Large intestine (tissue), 3 donors: ENCODE data around the gene WBP1L. TPM values are rescaled to one million over a fixed set of nuclear protein-coding genes. Genes with fewer than 3 reads are reported as not detected.

Source experiments
- DNase-seq, 2 donors: peaks; one replicate each; pipeline versions ENCODE4 v3.0.0 to v3.0.0-alpha.2; 2013
- H3K27ac ChIP-seq: one replicate; pipeline ENCODE4 v1.5.1; 2013; ENCODE audit warnings: low read length
- H3K27me3 ChIP-seq: 2 replicates; pipeline ENCODE4 v1.6.1; 2013; ENCODE audit warnings: low read length; ENCODE audit not compliant: control insufficient read depth, insufficient read depth
- H3K36me3 ChIP-seq: 2 replicates; pipeline ENCODE4 v1.6.1; 2013; ENCODE audit warnings: low read length; ENCODE audit not compliant: control insufficient read depth, insufficient read depth
- H3K4me1 ChIP-seq: one replicate; pipeline ENCODE4 v1.6.1; 2013; ENCODE audit warnings: low read length; ENCODE audit not compliant: control insufficient read depth, insufficient read depth
- H3K4me3 ChIP-seq: one replicate; pipeline ENCODE4 v1.5.1; 2013; ENCODE audit warnings: low read length
- H3K9me3 ChIP-seq: one replicate; pipeline ENCODE4 v1.6.1; 2013; ENCODE audit warnings: mild to moderate bottlenecking, low read depth, low read length, moderate library complexity; ENCODE audit not compliant: control insufficient read depth
- WGBS: methylation state at CpG from one replicate; pipeline ENCODE4 v1.1.5; 2013; ENCODE audit warnings: low lambda C conversion rate; ENCODE audit not compliant: insufficient coverage; 5-methylcytosine and 5-hydroxymethylcytosine counted together
- polyA plus RNA-seq: library from polyadenylated mRNA; unstranded; fragments of 120-200 nt; gene quantifications from one replicate; pipeline ENCODE4 v1.2.1, GENCODE V29; 2013

The WBP1L gene
- polyA plus RNA-seq, 1 donor: 34.6 TPM

- H3K4me3 ChIP-seq: no peak overlapping the region
- WGBS: 86% methylated on average over 1 of the region's 2 CpGs
- DNase-seq: no peak
- no peak overlapping the region for H3K27ac ChIP-seq
- H3K9me3 ChIP-seq: no peaks in the 10 kb centered on the region
- H3K4me1 ChIP-seq: peaks cover 45% of the 10 kb centered on the region
- no peaks in the 10 kb centered on the region for H3K27me3 ChIP-seq
- H3K36me3 ChIP-seq: peaks cover 4% of the 10 kb centered on the region
Observed at GRCh38 chr10:102778781-102779180, 35.0 kb downstream of the WBP1L start.

- Histone ChIP-seq H3K36me3 (peaks cover 4% of the 10 kb centered on the region), H3K27ac (no peak overlapping the region), H3K4me1 (peaks cover 45% of the 10 kb centered on the region), H3K27me3 (no peaks in the 10 kb centered on the region), H3K4me3 (no peak overlapping the region), H3K9me3 (no peaks in the 10 kb centered on the region)
- DNase-seq: no peak
- WGBS: no CpG with 5 or more reads among the region's 10 CpGs
Observed at GRCh38 chr10:102779680-102780526, 36.2 kb downstream of the WBP1L start.

- no peak overlapping the region for H3K4me3 ChIP-seq
- H3K27me3 ChIP-seq: no peaks in the 10 kb centered on the region
- peaks cover 40% of the 10 kb centered on the region for H3K4me1 ChIP-seq
- no peaks in the 10 kb centered on the region for H3K9me3 ChIP-seq
- H3K36me3 ChIP-seq: peaks cover 4% of the 10 kb centered on the region
- no CpG with 5 or more reads among the region's 1 CpG for WGBS
- DNase-seq: no peak
- no peak overlapping the region for H3K27ac ChIP-seq
Observed at GRCh38 chr10:102780527-102780808, 36.7 kb downstream of the WBP1L start.

- peaks cover 32% of the 10 kb centered on the region for H3K4me1 ChIP-seq
- DNase-seq: peak in 1 of 2 donors; percentile 34
Observed at GRCh38 chr10:102781090-102781920, 37.6 kb downstream of the WBP1L start.

GRCh38 chr10:102781921-102782557 lies 38.3 kb downstream of the WBP1L start:
- H3K9me3 ChIP-seq: no peaks in the 10 kb centered on the region
- 90% methylated on average over 2 of the region's 6 CpGs for WGBS
- peak overlapping the region; percentile 28 for H3K27ac ChIP-seq
- peaks cover 24% of the 10 kb centered on the region for H3K4me1 ChIP-seq
- H3K4me3 ChIP-seq: no peak overlapping the region
- H3K27me3 ChIP-seq: no peaks in the 10 kb centered on the region
- peaks cover 4% of the 10 kb centered on the region for H3K36me3 ChIP-seq
- DNase-seq: no peak

More at GRCh38 chr10:102781090-102781920, 37.6 kb downstream of the WBP1L start:
- H3K27ac ChIP-seq: no peak overlapping the region
- WGBS: no CpG with 5 or more reads among the region's 8 CpGs
- H3K9me3 ChIP-seq: no peaks in the 10 kb centered on the region
- peaks cover 4% of the 10 kb centered on the region for H3K36me3 ChIP-seq
- no peak overlapping the region for H3K4me3 ChIP-seq
- H3K27me3 ChIP-seq: no peaks in the 10 kb centered on the region

- H3K9me3 ChIP-seq: no peaks in the 10 kb centered on the region
- WGBS: no CpG with 5 or more reads among the region's 18 CpGs
- peak overlapping the region; percentile 28 for H3K27ac ChIP-seq
- peaks cover 4% of the 10 kb centered on the region for H3K36me3 ChIP-seq
- no peaks in the 10 kb centered on the region for H3K27me3 ChIP-seq
- H3K4me1 ChIP-seq: peaks cover 21% of the 10 kb centered on the region
- peak in 1 of 2 donors; percentile 35 for DNase-seq
- no peak overlapping the region for H3K4me3 ChIP-seq
Observed at GRCh38 chr10:102782673-102783551, 39.2 kb downstream of the WBP1L start.

- peaks cover 4% of the 10 kb centered on the region for H3K36me3 ChIP-seq
- no peaks in the 10 kb centered on the region for H3K9me3 ChIP-seq
- DNase-seq: no peak
- no peaks in the 10 kb centered on the region for H3K27me3 ChIP-seq
- H3K4me1 ChIP-seq: peaks cover 21% of the 10 kb centered on the region
- H3K27ac ChIP-seq: no peak overlapping the region
- H3K4me3 ChIP-seq: no peak overlapping the region
- no CpG with 5 or more reads among the region's 1 CpG for WGBS
Observed at GRCh38 chr10:102783568-102783967, 39.8 kb downstream of the WBP1L start.

GRCh38 chr10:102785818-102786217 lies 42.1 kb downstream of the WBP1L start:
- H3K27me3 ChIP-seq: no peaks in the 10 kb centered on the region
- no peaks in the 10 kb centered on the region for H3K9me3 ChIP-seq
- H3K4me1 ChIP-seq: peaks cover 19% of the 10 kb centered on the region
- no CpG with 5 or more reads among the region's 2 CpGs for WGBS
- peak in 1 of 2 donors; percentile 27 for DNase-seq
- H3K4me3 ChIP-seq: no peak overlapping the region
- no peaks in the 10 kb centered on the region for H3K36me3 ChIP-seq
- H3K27ac ChIP-seq: no peak overlapping the region

- H3K4me3 ChIP-seq: no peak overlapping the region
- H3K36me3 ChIP-seq: no peaks in the 10 kb centered on the region
- no peak for DNase-seq
- H3K27ac ChIP-seq: no peak overlapping the region
- 100% methylated on average over 1 of the region's 8 CpGs for WGBS
- H3K4me1 ChIP-seq: peaks cover 8% of the 10 kb centered on the region
- H3K27me3 ChIP-seq: no peaks in the 10 kb centered on the region
- H3K9me3 ChIP-seq: no peaks in the 10 kb centered on the region
Observed at GRCh38 chr10:102791754-102792395, 48.1 kb downstream of the WBP1L start.
